SK-N-SH treated with all-trans-retinoic acid at 6 μM for 48 hours (cell line): ENCODE data around the gene MAP3K12.

ENCODE experiments used
- ATAC-seq: fragments of 200-7000 bp; cut with Tn5 transposase; 3 replicates; pipeline ENCODE4 v1.9.1; 2020; ENCODE audit warnings: mild to moderate bottlenecking, moderate library complexity
- ARNTL ChIP-seq: fragments of 450-650 bp; formaldehyde crosslinking; IDR thresholded peaks from 2 replicates; pipeline ENCODE4 v1.5.0; 2020; ENCODE audit warnings: low read depth, mild to moderate bottlenecking, moderate library complexity, borderline replicate concordance
- BACH2 ChIP-seq: fragments of 250-450 bp; sonication (Bioruptor Pico); IDR thresholded peaks from 2 replicates; pipeline ENCODE4 v1.9.0; 2021; ENCODE audit warnings: mild to moderate bottlenecking, borderline replicate concordance
- CSDC2 ChIP-seq: fragments of 250-450 bp; sonication (Bioruptor Pico); IDR thresholded peaks from 2 replicates; pipeline ENCODE4 v1.5.0; 2020; ENCODE audit warnings: mild to moderate bottlenecking, moderate library complexity
- ESRRG ChIP-seq: fragments of 250-450 bp; sonication (Bioruptor Pico); IDR thresholded peaks from 2 replicates; pipeline ENCODE4 v1.6.1; 2021; ENCODE audit warnings: mild to moderate bottlenecking
- GLIS3 ChIP-seq: fragments of 250-450 bp; sonication (Bioruptor Pico); IDR thresholded peaks from 2 replicates; pipeline ENCODE4 v1.5.0; 2020; ENCODE audit warnings: mild to moderate bottlenecking, moderate library complexity
- ISL1 ChIP-seq: fragments of 250-450 bp; sonication (Bioruptor Pico); IDR thresholded peaks from 2 replicates; pipeline ENCODE4 v2.1.2; 2022; ENCODE audit warnings: mild to moderate bottlenecking, moderate library complexity
- OSR1 ChIP-seq: fragments of 250-450 bp; sonication (Bioruptor Pico); IDR thresholded peaks from 2 replicates; pipeline ENCODE4 v1.8.0; 2022; ENCODE audit warnings: moderate library complexity, mild to moderate bottlenecking, inconsistent platforms
- PPARA ChIP-seq: fragments of 250-450 bp; sonication (Bioruptor Pico); IDR thresholded peaks from 2 replicates; pipeline ENCODE4 v1.5.0; 2020; ENCODE audit warnings: mild to moderate bottlenecking, borderline replicate concordance
- SNAI2 ChIP-seq: fragments of 250-450 bp; sonication (Bioruptor Pico); IDR thresholded peaks from 2 replicates; pipeline ENCODE4 v1.5.0; 2020; ENCODE audit warnings: mild to moderate bottlenecking, moderate library complexity
- TCF4 ChIP-seq: fragments of 250-450 bp; sonication (Bioruptor Pico); IDR thresholded peaks from 2 replicates; pipeline ENCODE4 v1.8.0; 2021; ENCODE audit warnings: mild to moderate bottlenecking, moderate library complexity, borderline replicate concordance
- ZFP3 ChIP-seq: fragments of 250-450 bp; sonication (Bioruptor Pico); IDR thresholded peaks from 2 replicates; pipeline ENCODE4 v1.5.0; 2020; ENCODE audit warnings: mild to moderate bottlenecking, moderate library complexity
- ZFP30 ChIP-seq: fragments of 450-650 bp; formaldehyde crosslinking; IDR thresholded peaks from 2 replicates; pipeline ENCODE4 v1.5.0; 2022; ENCODE audit warnings: mild to moderate bottlenecking, moderate library complexity
- ZNF565 ChIP-seq: fragments of 450-650 bp; formaldehyde crosslinking; conservative IDR thresholded peaks from 2 replicates; pipeline ENCODE4 v1.5.0; 2020; ENCODE audit warnings: low read depth, mild to moderate bottlenecking, moderate library complexity
- ZNF70 ChIP-seq: fragments of 450-650 bp; formaldehyde crosslinking; IDR thresholded peaks from 2 replicates; pipeline ENCODE4 v1.5.0; 2020; ENCODE audit warnings: mild to moderate bottlenecking, moderate library complexity
- ZNF8 ChIP-seq: fragments of 450-650 bp; formaldehyde crosslinking; IDR thresholded peaks from 2 replicates; pipeline ENCODE4 v1.5.0; 2020; ENCODE audit warnings: mild to moderate bottlenecking, moderate library complexity
- TF ChIP-seq, protein P1 (sequence below): fragments of 250-450 bp; sonication (Bioruptor Pico); IDR thresholded peaks from 2 replicates; pipeline ENCODE4 v1.5.0; 2020; ENCODE audit warnings: mild to moderate bottlenecking, moderate library complexity
- TF ChIP-seq, protein P2 (sequence below): fragments of 250-450 bp; sonication (Bioruptor Pico); IDR thresholded peaks from 2 replicates; pipeline ENCODE4 v1.5.1; 2021; ENCODE audit warnings: mild to moderate bottlenecking, moderate library complexity
- TF ChIP-seq, protein P3 (sequence below): fragments of 250-450 bp; sonication (Bioruptor Pico); IDR thresholded peaks from 2 replicates; pipeline ENCODE4 v1.8.0; 2021; ENCODE audit warnings: low read depth, mild to moderate bottlenecking, moderate library complexity, borderline replicate concordance
- TF ChIP-seq, protein P4 (sequence below): fragments of 250-450 bp; sonication (Bioruptor Pico); IDR thresholded peaks from 2 replicates; pipeline ENCODE4 v1.5.1; 2020; ENCODE audit warnings: low read depth, mild to moderate bottlenecking, moderate library complexity

MAP3K12 gene

DNA sequence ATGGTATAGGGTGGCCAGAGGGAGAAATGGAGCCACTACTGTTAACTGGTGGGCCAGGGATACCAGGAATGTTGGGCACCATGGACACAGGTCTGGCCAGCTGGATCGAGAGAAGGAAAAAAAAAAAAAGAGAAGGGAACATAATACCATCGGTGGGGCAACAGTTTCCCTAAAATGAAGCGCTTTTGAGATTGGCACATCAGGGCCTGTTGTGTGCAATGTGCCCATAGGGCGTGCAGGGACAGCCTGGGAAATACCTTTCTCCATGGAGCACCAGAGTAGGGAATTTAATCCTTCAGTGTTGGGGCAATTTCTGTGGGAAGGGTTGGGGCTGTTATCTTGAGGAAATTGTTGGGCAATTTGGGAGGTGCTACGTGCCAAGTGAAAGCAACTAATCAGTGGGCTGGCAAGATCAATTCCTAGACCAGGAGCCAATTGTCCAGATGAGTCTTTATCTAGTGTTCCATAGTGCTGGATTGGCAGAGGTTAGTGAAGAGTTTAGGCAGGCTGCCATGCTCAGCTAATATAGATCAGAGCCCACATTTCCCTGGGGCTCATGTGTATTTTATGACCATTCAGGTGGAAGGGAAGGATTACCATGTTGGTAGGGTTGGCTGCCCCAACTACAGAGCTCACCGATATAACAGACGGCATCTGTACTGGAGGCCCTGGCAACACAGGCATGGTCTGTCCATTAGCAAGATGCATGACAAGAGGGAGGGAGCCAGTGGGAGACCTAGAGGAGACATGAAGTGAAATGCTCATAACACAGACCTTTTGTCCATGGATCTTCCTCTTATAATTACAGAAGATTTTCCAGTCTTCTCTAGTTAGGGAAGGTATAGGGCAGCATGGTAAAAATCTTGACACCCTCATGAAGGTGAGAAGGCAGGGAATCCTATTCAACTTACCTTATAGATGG lies 33.5 kb upstream of the MAP3K12 start:
- ATAC-seq: no peak
- TF ChIP-seq ZNF565 (no peak), ARNTL (CRISPR knock-in tag) (no peak), OSR1 (CRISPR knock-in tag) (no peak), ISL1 (CRISPR knock-in tag) (no peak), ZNF8 (CRISPR knock-in tag) (no peak), ZFP3 (CRISPR knock-in tag) (no peak), BACH2 (CRISPR knock-in tag) (no peak), TCF4 (CRISPR knock-in tag) (no peak), SNAI2 (no peak), ZFP30 (CRISPR knock-in tag) (no peak), ZNF70 (CRISPR knock-in tag) (no peak), PPARA (CRISPR knock-in tag) (no peak), GLIS3 (CRISPR knock-in tag) (no peak), CSDC2 (no peak), ESRRG (CRISPR knock-in tag) (no peak)
- TF ChIP-seq, protein P1, sequence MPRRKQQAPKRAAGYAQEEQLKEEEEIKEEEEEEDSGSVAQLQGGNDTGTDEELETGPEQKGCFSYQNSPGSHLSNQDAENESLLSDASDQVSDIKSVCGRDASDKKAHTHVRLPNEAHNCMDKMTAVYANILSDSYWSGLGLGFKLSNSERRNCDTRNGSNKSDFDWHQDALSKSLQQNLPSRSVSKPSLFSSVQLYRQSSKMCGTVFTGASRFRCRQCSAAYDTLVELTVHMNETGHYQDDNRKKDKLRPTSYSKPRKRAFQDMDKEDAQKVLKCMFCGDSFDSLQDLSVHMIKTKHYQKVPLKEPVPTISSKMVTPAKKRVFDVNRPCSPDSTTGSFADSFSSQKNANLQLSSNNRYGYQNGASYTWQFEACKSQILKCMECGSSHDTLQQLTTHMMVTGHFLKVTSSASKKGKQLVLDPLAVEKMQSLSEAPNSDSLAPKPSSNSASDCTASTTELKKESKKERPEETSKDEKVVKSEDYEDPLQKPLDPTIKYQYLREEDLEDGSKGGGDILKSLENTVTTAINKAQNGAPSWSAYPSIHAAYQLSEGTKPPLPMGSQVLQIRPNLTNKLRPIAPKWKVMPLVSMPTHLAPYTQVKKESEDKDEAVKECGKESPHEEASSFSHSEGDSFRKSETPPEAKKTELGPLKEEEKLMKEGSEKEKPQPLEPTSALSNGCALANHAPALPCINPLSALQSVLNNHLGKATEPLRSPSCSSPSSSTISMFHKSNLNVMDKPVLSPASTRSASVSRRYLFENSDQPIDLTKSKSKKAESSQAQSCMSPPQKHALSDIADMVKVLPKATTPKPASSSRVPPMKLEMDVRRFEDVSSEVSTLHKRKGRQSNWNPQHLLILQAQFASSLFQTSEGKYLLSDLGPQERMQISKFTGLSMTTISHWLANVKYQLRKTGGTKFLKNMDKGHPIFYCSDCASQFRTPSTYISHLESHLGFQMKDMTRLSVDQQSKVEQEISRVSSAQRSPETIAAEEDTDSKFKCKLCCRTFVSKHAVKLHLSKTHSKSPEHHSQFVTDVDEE: no peak
- TF ChIP-seq, protein P2, sequence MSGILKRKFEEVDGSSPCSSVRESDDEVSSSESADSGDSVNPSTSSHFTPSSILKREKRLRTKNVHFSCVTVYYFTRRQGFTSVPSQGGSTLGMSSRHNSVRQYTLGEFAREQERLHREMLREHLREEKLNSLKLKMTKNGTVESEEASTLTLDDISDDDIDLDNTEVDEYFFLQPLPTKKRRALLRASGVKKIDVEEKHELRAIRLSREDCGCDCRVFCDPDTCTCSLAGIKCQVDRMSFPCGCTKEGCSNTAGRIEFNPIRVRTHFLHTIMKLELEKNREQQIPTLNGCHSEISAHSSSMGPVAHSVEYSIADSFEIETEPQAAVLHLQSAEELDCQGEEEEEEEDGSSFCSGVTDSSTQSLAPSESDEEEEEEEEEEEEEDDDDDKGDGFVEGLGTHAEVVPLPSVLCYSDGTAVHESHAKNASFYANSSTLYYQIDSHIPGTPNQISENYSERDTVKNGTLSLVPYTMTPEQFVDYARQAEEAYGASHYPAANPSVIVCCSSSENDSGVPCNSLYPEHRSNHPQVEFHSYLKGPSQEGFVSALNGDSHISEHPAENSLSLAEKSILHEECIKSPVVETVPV: no peak
- TF ChIP-seq, protein P3, sequence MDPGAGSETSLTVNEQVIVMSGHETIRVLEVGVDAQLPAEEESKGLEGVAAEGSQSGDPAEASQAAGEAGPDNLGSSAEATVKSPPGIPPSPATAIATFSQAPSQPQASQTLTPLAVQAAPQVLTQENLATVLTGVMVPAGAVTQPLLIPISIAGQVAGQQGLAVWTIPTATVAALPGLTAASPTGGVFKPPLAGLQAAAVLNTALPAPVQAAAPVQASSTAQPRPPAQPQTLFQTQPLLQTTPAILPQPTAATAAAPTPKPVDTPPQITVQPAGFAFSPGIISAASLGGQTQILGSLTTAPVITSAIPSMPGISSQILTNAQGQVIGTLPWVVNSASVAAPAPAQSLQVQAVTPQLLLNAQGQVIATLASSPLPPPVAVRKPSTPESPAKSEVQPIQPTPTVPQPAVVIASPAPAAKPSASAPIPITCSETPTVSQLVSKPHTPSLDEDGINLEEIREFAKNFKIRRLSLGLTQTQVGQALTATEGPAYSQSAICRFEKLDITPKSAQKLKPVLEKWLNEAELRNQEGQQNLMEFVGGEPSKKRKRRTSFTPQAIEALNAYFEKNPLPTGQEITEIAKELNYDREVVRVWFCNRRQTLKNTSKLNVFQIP (CRISPR knock-in tag): no peak

DNA sequence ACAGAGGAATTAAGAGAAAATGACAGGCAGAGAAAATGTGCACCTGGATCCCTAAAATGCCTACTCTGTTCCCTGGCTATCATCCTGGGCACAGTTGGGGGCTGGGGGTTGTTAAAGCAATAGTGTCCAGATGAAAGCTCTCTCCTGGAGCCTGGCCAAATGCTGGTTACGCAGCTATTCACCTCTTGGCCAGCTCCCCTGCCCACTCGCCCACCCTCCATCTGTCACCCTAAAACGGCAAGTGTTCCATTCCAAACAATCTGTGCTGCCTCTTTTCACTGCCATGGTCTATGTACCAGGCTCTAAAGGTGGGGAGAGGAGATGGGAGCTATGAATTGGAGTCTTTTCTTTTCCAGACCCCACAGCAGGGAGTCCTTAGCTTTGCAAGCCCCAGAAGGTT lies 32.8 kb upstream of the MAP3K12 start:
- TF ChIP-seq ESRRG (CRISPR knock-in tag): no peak
- TF ChIP-seq ZNF565: no peak
- TF ChIP-seq ZNF70 (CRISPR knock-in tag): no peak
- no peak for TF ChIP-seq PPARA (CRISPR knock-in tag)
- TF ChIP-seq GLIS3 (CRISPR knock-in tag): no peak
- TF ChIP-seq ZNF8 (CRISPR knock-in tag): no peak
- no peak for TF ChIP-seq BACH2 (CRISPR knock-in tag)
- no peak for ATAC-seq

DNA sequence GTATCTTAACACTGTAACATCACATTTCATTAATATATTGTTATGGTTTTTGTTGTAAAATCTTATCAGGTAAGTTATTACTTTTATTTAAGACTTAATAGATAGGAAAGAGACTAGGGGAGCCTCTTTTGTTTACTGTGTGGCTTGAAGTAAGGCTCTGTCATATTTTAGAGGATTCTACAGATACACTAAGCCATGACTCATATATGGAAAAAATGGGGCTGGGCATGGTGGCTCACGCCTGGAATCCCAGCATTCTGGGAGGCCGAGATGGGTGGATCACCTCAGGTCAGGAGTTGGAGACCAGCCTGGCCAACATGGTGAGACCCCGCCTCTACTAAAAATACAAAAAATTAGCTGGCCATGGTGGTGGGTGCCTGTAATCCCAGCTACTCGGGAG lies 31.7 kb upstream of the MAP3K12 start:
- ATAC-seq: peak; percentile 28; the same call in 1 of the 3 replicates
- no peak for TF ChIP-seq OSR1 (CRISPR knock-in tag)
- no peak for TF ChIP-seq ESRRG (CRISPR knock-in tag)
- TF ChIP-seq ISL1 (CRISPR knock-in tag): no peak
- TF ChIP-seq SNAI2: no peak
- TF ChIP-seq, protein P3 (CRISPR knock-in tag): no peak
- no peak for TF ChIP-seq ZNF565
- TF ChIP-seq ZNF8 (CRISPR knock-in tag): no peak
- TF ChIP-seq TCF4 (CRISPR knock-in tag): no peak
- no peak for TF ChIP-seq ZFP3 (CRISPR knock-in tag)
- TF ChIP-seq, protein P2: no peak
- TF ChIP-seq PPARA (CRISPR knock-in tag): no peak
- TF ChIP-seq, protein P1: no peak
- TF ChIP-seq BACH2 (CRISPR knock-in tag): no peak
- no peak for TF ChIP-seq CSDC2
- TF ChIP-seq, protein P4, sequence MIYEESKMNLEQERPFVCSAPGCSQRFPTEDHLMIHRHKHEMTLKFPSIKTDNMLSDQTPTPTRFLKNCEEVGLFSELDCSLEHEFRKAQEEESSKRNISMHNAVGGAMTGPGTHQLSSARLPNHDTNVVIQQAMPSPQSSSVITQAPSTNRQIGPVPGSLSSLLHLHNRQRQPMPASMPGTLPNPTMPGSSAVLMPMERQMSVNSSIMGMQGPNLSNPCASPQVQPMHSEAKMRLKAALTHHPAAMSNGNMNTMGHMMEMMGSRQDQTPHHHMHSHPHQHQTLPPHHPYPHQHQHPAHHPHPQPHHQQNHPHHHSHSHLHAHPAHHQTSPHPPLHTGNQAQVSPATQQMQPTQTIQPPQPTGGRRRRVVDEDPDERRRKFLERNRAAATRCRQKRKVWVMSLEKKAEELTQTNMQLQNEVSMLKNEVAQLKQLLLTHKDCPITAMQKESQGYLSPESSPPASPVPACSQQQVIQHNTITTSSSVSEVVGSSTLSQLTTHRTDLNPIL (CRISPR knock-in tag): no peak
